GM12878 (cell line): Measurements from ENCODE around the gene PHACTR3. TPM values are rescaled to one million over a fixed set of nuclear protein-coding genes. Genes with fewer than 3 reads are reported as not detected.

ENCODE experiments used
- ATAC-seq: fragments of 200-7000 bp; cut with Tn5 transposase; 3 replicates; pipeline ENCODE4 v1.9.1; 2020; ENCODE audit warnings: mild to moderate bottlenecking, moderate library complexity
- BruUV-seq: library from RNA; stranded (reverse); fragments of 400-500 nt; replicated peaks from 2 replicates; lab custom pipeline; 2021; lab: Mats Ljungman, UMichigan
- CTCF ChIA-PET: fragments of 300-600 bp; sonication (Branson Sonifier 250); formaldehyde crosslinking; extraction: SDS; loops from one replicate; lab custom pipeline; 2021; ENCODE audit warnings: inconsistent platforms; lab: Yijun Ruan, JAX
- POLR2A ChIA-PET: fragments of 350-600 bp; formaldehyde crosslinking; extraction: SDS; loops from one replicate; lab custom pipeline; 2021; ENCODE audit warnings: inconsistent platforms; lab: Charles Lee
- RAD21 ChIA-PET: fragments of 300-600 bp; sonication (Branson Sonifier 250); formaldehyde crosslinking; loops from one replicate; lab custom pipeline; 2023; ENCODE audit warnings: antibody characterized with exemption; ENCODE audit not compliant: unreplicated experiment; lab: Charles Lee
- SMC1A ChIA-PET: fragments of 300-600 bp; sonication (Branson Sonifier 250); formaldehyde crosslinking; loops from one replicate; lab custom pipeline; 2023; ENCODE audit not compliant: unreplicated experiment, uncharacterized antibody; lab: Charles Lee
- DNase-seq: peaks from one replicate; pipeline ENCODE4 v3.0.0-alpha.2; 2011; ENCODE audit warnings: low read depth, low spot score
- FAIRE-seq: peaks from 3 replicates; lab custom pipeline; 2011; peaks lifted over from hg19 to GRCh38; lab: Jason Lieb, UNC
- H2AFZ ChIP-seq: 2 replicates; pipeline ENCODE4 v1.6.0; 2011; ENCODE audit warnings: low read depth, low read length, control low read depth; ENCODE audit not compliant: control insufficient read depth
- H3K27ac ChIP-seq: 2 replicates; pipeline ENCODE4 v1.5.1; 2011; ENCODE audit warnings: control low read depth; ENCODE audit not compliant: control insufficient read depth, insufficient read depth
- H3K27me3 ChIP-seq, 2 experiments: replicated peaks in 1 of 2; 2 replicates each; pipeline versions ENCODE4 v1.6.0 to v1.6.1; 2011; ENCODE audit warnings: low read length in 1 of 2; ENCODE audit not compliant: control insufficient read depth in 2 of 2, insufficient read depth in 2 of 2
- H3K36me3 ChIP-seq, 2 experiments: 2 replicates each; pipeline ENCODE4 v1.5.1; 2011; ENCODE audit warnings: low read length in 1 of 2; ENCODE audit not compliant: control insufficient read depth in 2 of 2, insufficient read depth in 2 of 2
- H3K4me1 ChIP-seq: 2 replicates; pipeline ENCODE4 v1.6.1; 2011; ENCODE audit warnings: mild to moderate bottlenecking, low read length, moderate library complexity, mixed read lengths; ENCODE audit not compliant: control insufficient read depth, insufficient read depth
- H3K4me2 ChIP-seq: 2 replicates; pipeline ENCODE4 v1.6.0; 2011; ENCODE audit warnings: control low read depth; ENCODE audit not compliant: control insufficient read depth, insufficient read depth
- H3K4me3 ChIP-seq: fragments of 200-600 bp; sonication (generic); 2 replicates; pipeline ENCODE4 v1.5.1; 2016
- H3K79me2 ChIP-seq: 2 replicates; pipeline ENCODE4 v1.6.0; 2011; ENCODE audit warnings: low read length; ENCODE audit not compliant: control insufficient read depth, insufficient read depth
- H3K9ac ChIP-seq: 2 replicates; pipeline ENCODE4 v1.8.0; 2011; ENCODE audit warnings: low read length, control low read depth, mixed read lengths; ENCODE audit not compliant: control insufficient read depth, insufficient read depth
- H3K9me3 ChIP-seq: replicated peaks from 3 replicates; pipeline ENCODE4 v1.5.1; 2011; ENCODE audit warnings: mild to moderate bottlenecking, low read length; ENCODE audit not compliant: control insufficient read depth, insufficient read depth
- H4K20me1 ChIP-seq: 2 replicates; pipeline ENCODE4 v1.6.0; 2011; ENCODE audit not compliant: control insufficient read depth, insufficient read depth
- DPF2 ChIP-seq: fragments of 450-650 bp; IDR thresholded peaks from 2 replicates; pipeline ENCODE4 v1.6.1; 2017; ENCODE audit warnings: mild to moderate bottlenecking
- HDAC6 ChIP-seq: fragments of 200-600 bp; sonication (generic); IDR thresholded peaks from one replicate; pipeline ENCODE4 v1.8.0; 2017; ENCODE audit warnings: antibody characterized with exemption; ENCODE audit not compliant: unreplicated experiment
- SIX5 ChIP-seq: IDR thresholded peaks from 2 replicates; pipeline ENCODE4 v1.6.1; 2011; ENCODE audit warnings: mild to moderate bottlenecking, low read depth, low read length, moderate library complexity; ENCODE audit not compliant: severe bottlenecking
- WGBS: methylation state at CpG from one replicate; pipeline ENCODE4 v1.1.6; 2016; ENCODE audit warnings: low lambda C conversion rate; ENCODE audit not compliant: insufficient replicate concordance, insufficient coverage; ENCODE audit errors: missing lambda C conversion rate; 5-methylcytosine and 5-hydroxymethylcytosine counted together
- in situ Hi-C: fragments of 300-500 bp; cut with MboI; formaldehyde crosslinking; loops from 9 replicates; pipeline ENCODE4 v1.14.3; 2018; ENCODE audit warnings: mixed read lengths
- intact Hi-C: fragments of 100-400 bp; cut with micrococcal nuclease; formaldehyde crosslinking; loops from one replicate; pipeline ENCODE4 v1.14.2; 2022; ENCODE audit not compliant: unreplicated experiment
- polyA plus RNA-seq, 11 experiments: library from polyadenylated mRNA; depleted of rRNA in 4 of 11; unstranded in 6 of 11; stranded (reverse) in 5 of 11; fragments of >200 nt; fragmentation: Nextera tagmentation in 4 of 11; fragmentation: Illumina TruSeq in 1 of 11; extraction: Ambion mirVana in 4 of 11; extraction: Trizol in 1 of 11; gene quantifications; 1 replicate in 1 of 11; 2 replicates in 10 of 11; pipeline versions ENCODE4 v1.2.1 to v1.2.3, GENCODE V29; 2011 to 2016; ENCODE audit warnings: inconsistent platforms in 2 of 11, missing spikeins in 2 of 11, low read depth in 1 of 11
- total RNA-seq, 4 experiments: library from RNA; depleted of rRNA in 3 of 4; stranded (reverse); fragments of >200 nt in 3 of 4; fragmentation: Illumina TruSeq in 1 of 4; extraction: Trizol in 1 of 4; gene quantifications; 2 replicates each; pipeline versions ENCODE4 v1.2.1 to v1.2.3, GENCODE V29; 2013 to 2021
- TF ChIP-seq, protein P1 (sequence below), 3 experiments: IDR thresholded peaks in 2 of 3; conservative IDR thresholded peaks in 1 of 3; 2 replicates each; pipeline ENCODE4 v1.5.1; 2011; ENCODE audit warnings: low read depth in 3 of 3, low read length in 3 of 3, mild to moderate bottlenecking in 3 of 3, control low read depth in 2 of 3, moderate library complexity in 2 of 3, inconsistent platforms in 1 of 3, mixed read lengths in 1 of 3; ENCODE audit not compliant: control insufficient read depth in 2 of 3, insufficient read depth in 1 of 3; ENCODE audit errors: extremely low read depth in 1 of 3

PHACTR3 gene
- total and polyA plus RNA-seq, 10 of the 15 experiments (the other 5 are each of a cell fraction or from before 2014, with no cell fraction given): 0.17 to 2.7 (median 0.27) TPM; not detected in 1

DNA sequence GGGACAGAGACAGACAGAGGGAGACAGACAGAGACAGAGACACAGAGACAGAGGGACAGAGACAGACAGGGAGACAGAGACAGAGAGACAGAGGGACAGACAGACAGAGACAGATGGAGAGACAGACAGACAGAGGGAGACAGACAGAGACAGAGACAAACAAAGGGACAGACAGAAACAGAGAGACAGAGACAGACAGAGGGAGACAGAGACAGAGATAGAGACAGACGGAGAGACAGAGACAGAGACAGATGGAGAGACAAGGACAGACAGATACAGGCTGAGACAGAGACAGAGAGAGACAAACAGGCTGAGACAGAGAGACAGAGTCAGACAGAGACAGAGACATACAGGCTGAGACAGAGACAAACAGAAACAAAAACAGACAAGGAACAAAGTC lies 39.4 kb upstream of the PHACTR3 start:
- Histone ChIP-seq H3K4me1 (no peaks in the 10 kb centered on the region), H3K4me2 (no peak overlapping the region), H2AFZ (no peak overlapping the region), H3K36me3 (no peaks in the 10 kb centered on the region), H4K20me1 (no peaks in the 10 kb centered on the region), H3K27me3 (no peaks in the 10 kb centered on the region; a peak in 1 of 4 replicates), H3K9me3 (no peaks in the 10 kb centered on the region), H3K27ac (no peak overlapping the region), H3K4me3 (no peak overlapping the region), H3K79me2 (no peaks in the 10 kb centered on the region), H3K9ac (no peak overlapping the region)
- SMC1A ChIA-PET: no interaction called here
- POLR2A ChIA-PET: no interaction called here
- ATAC-seq (no peak), FAIRE-seq (no peak), DNase-seq (no peak)
- intact Hi-C loops (no loop called here), in situ Hi-C loops (no loop called here)
- no peak for TF ChIP-seq DPF2
- RAD21 ChIA-PET: no interaction called here
- no TSS peak for BruUV-seq
- CTCF ChIA-PET: no interaction called here
- 0% methylated on average over 1 of the region's 1 CpG for WGBS

DNA sequence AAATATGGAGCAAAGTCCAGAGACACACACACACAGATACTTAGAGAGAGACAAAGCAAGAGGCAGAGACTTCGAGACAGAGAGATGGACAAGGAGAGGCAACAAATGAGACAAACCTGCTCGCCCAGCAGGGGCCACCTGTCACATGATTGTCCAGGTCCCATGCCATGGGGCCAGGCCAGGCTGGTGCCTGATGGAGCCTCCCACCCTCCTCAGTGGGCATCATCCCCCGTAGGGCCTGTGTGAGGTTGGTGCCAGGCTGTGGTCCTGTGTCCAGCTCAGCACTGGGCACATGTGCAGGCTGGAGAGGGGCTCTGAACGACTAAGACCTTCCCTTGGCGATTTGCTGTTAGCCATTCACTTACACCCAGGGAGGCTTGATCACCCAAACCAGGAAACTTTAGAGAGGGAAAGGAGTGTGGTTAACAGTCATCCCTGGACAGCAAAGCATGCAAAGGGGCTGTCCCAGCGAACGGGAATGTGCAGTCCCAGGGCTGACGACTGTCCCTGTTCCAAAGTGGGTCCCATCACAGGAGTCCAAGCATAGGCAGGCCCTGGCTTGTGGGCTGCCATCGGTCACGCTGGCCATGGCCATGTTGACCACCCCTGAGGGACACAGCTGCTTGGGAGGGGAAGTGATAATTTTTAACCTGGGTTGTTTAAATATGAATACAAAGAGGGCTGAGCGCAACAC lies 38.4 kb upstream of the PHACTR3 start:
- no peaks in the 10 kb centered on the region; a peak in 1 of 4 replicates for H3K27me3 ChIP-seq
- ChIA-PET CTCF (no interaction called here), SMC1A (no interaction called here), POLR2A (no interaction called here), RAD21 (no interaction called here)
- no peaks in the 10 kb centered on the region for H3K36me3 ChIP-seq
- no peak overlapping the region for H3K27ac ChIP-seq
- DNase-seq (no peak), FAIRE-seq (no peak), ATAC-seq (no peak)
- intact Hi-C loops (no loop called here), in situ Hi-C loops (no loop called here)
- no peaks in the 10 kb centered on the region for H3K9me3 ChIP-seq
- no TSS peak for BruUV-seq
- no peaks in the 10 kb centered on the region for H3K79me2 ChIP-seq
- no peaks in the 10 kb centered on the region for H3K4me1 ChIP-seq
- WGBS: 13% methylated on average over 11 of the region's 11 CpGs
- H3K4me3 ChIP-seq: no peak overlapping the region
- TF ChIP-seq, protein P1, sequence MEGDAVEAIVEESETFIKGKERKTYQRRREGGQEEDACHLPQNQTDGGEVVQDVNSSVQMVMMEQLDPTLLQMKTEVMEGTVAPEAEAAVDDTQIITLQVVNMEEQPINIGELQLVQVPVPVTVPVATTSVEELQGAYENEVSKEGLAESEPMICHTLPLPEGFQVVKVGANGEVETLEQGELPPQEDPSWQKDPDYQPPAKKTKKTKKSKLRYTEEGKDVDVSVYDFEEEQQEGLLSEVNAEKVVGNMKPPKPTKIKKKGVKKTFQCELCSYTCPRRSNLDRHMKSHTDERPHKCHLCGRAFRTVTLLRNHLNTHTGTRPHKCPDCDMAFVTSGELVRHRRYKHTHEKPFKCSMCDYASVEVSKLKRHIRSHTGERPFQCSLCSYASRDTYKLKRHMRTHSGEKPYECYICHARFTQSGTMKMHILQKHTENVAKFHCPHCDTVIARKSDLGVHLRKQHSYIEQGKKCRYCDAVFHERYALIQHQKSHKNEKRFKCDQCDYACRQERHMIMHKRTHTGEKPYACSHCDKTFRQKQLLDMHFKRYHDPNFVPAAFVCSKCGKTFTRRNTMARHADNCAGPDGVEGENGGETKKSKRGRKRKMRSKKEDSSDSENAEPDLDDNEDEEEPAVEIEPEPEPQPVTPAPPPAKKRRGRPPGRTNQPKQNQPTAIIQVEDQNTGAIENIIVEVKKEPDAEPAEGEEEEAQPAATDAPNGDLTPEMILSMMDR (IDR thresholded peaks at IDR 0.05 in 2 of 3, conservative IDR thresholded peaks at IDR 0.05 in 1 of 3; ENCODE audit: control insufficient read depth in 2 of 3, extremely low read depth in 1 of 3, insufficient read depth in 1 of 3, low read depth in 3 of 3, low read length in 3 of 3): no peak
- TF ChIP-seq SIX5 (no peak), HDAC6 (no peak)
- TF ChIP-seq, all 136 proteins: peak for 0
- Histone ChIP-seq H2AFZ (no peak overlapping the region), H3K9ac (no peak overlapping the region), H4K20me1 (no peaks in the 10 kb centered on the region), H3K4me2 (no peak overlapping the region)
